SKM-1 (cell line): Measurements from ENCODE around the gene ZNF554.
"Not testable (repeated sequence)": the region's sequence is repeated elsewhere in the genome, so short reads cannot be mapped to it uniquely, and the experiment has no call there.

Experiments used
- DNase-seq: peaks from one replicate; lab custom pipeline; 2025; ENCODE audit not compliant: unreplicated experiment; lab: John Stamatoyannopoulos, UW

Gene ZNF554

GRCh38 chr19:2865334-2866100 lies 45.8 kb downstream of the ZNF554 start:
- DNase-seq = no peak

- no peak for DNase-seq
Observed at GRCh38 chr19:2866495-2867024, 46.9 kb downstream of the ZNF554 start.

GRCh38 chr19:2867025-2867991 lies 47.6 kb downstream of the ZNF554 start, which contains the start of gene ZNF556:
Gene ZNF556 (plus strand): TSS chr19:2867335. CDS start chr19:2867422, 87 bp downstream.
- no peak for DNase-seq

GRCh38 chr19:2869618-2870017 lies 50.0 kb downstream of the ZNF554 start:
- no peak for DNase-seq

GRCh38 chr19:2872175-2872574 lies 52.5 kb downstream of the ZNF554 start:
- DNase-seq = not testable (repeated sequence)

- DNase-seq = no peak
Observed at GRCh38 chr19:2877398-2878331, 58.0 kb downstream of the ZNF554 start.

- no peak for DNase-seq
Observed at GRCh38 chr19:2883686-2884439, 64.2 kb downstream of the ZNF554 start.

- no peak for DNase-seq
Observed at GRCh38 chr19:2885736-2886135, 66.1 kb downstream of the ZNF554 start.
